Neural progenitor cell (in vitro differentiated cells): Measurements from ENCODE around the gene SCN9A. TPM values are rescaled to one million over a fixed set of nuclear protein-coding genes. Genes with fewer than 3 reads are reported as not detected.
A peak's percentile ranks its signal among the peaks of the same experiment; 100 is the strongest.

Source experiments
- DNase-seq: peaks from one replicate; pipeline ENCODE4 v3.0.0-alpha.2; 2016; ENCODE audit warnings: low spot score
- H2AFZ ChIP-seq: fragments of 200-600 bp; sonication (generic); replicated peaks from 2 replicates; pipeline ENCODE4 v1.6.1; 2016; ENCODE audit warnings: antibody characterized with exemption
- H3F3A ChIP-seq: fragments of 200-600 bp; sonication (generic); 2 replicates; pipeline ENCODE4 v1.6.1; 2016; ENCODE audit warnings: antibody characterized with exemption, low read depth
- H3K27ac ChIP-seq: fragments of 200-600 bp; sonication (generic); 2 replicates; pipeline ENCODE4 v1.5.1; 2016; ENCODE audit warnings: mild to moderate bottlenecking
- H3K27me3 ChIP-seq: fragments of 200-600 bp; sonication (generic); 2 replicates; pipeline ENCODE4 v1.6.1; 2016; ENCODE audit warnings: mild to moderate bottlenecking, moderate library complexity
- H3K36me3 ChIP-seq: fragments of 200-600 bp; sonication (generic); 2 replicates; pipeline ENCODE4 v1.5.1; 2016
- H3K4me1 ChIP-seq: fragments of 200-600 bp; sonication (generic); 2 replicates; pipeline ENCODE4 v1.6.1; 2016; ENCODE audit warnings: mixed run types
- H3K4me2 ChIP-seq: fragments of 200-600 bp; sonication (generic); 2 replicates; pipeline ENCODE4 v1.6.1; 2016
- H3K4me3 ChIP-seq: fragments of 200-600 bp; sonication (generic); 2 replicates; pipeline ENCODE4 v1.5.1; 2016
- H3K79me2 ChIP-seq: fragments of 200-600 bp; sonication (generic); 2 replicates; pipeline ENCODE4 v1.6.1; 2016; ENCODE audit warnings: low read depth
- H3K9ac ChIP-seq: fragments of 200-600 bp; sonication (generic); 2 replicates; pipeline ENCODE4 v1.6.1; 2016
- H3K9me3 ChIP-seq: fragments of 200-600 bp; sonication (generic); 2 replicates; pipeline ENCODE4 v1.5.1; 2016; ENCODE audit warnings: low read depth
- H4K20me1 ChIP-seq: fragments of 200-600 bp; sonication (generic); 2 replicates; pipeline ENCODE4 v1.6.1; 2016; ENCODE audit warnings: low read depth
- H3K27ac Mint-ChIP-seq: 3 replicates; pipeline ENCODE4 v1.8.0; 2021; ENCODE audit warnings: mixed read lengths
- H3K27me3 Mint-ChIP-seq: 2 replicates; pipeline ENCODE4 v1.8.0; 2022; ENCODE audit warnings: low read depth, mild to moderate bottlenecking, inconsistent platforms, moderate library complexity, mixed read lengths; ENCODE audit not compliant: insufficient read depth
- H3K36me3 Mint-ChIP-seq: 3 replicates; pipeline ENCODE4 v1.8.0; 2021; ENCODE audit warnings: mixed read lengths
- H3K4me1 Mint-ChIP-seq: 3 replicates; pipeline ENCODE4 v1.8.0; 2021; ENCODE audit warnings: mixed read lengths
- H3K4me3 Mint-ChIP-seq: 3 replicates; pipeline ENCODE4 v1.8.0; 2021; ENCODE audit warnings: mild to moderate bottlenecking, moderate library complexity, mixed read lengths
- H3K9me3 Mint-ChIP-seq: 3 replicates; pipeline ENCODE4 v1.8.0; 2020; ENCODE audit warnings: mixed read lengths
- EZH2 ChIP-seq: fragments of 200-600 bp; sonication (generic); IDR thresholded peaks from 2 replicates; pipeline ENCODE4 v1.6.1; 2017; ENCODE audit warnings: antibody characterized with exemption, mild to moderate bottlenecking, moderate library complexity
- EZH2phosphoT487 ChIP-seq: fragments of 200-600 bp; sonication (generic); IDR thresholded peaks from 2 replicates; pipeline ENCODE4 v1.6.1; 2017; ENCODE audit warnings: antibody characterized with exemption
- total RNA-seq: library from RNA; depleted of rRNA; stranded (reverse); fragments of >200 nt; gene quantifications from 2 replicates; pipeline ENCODE4 v1.2.3, GENCODE V29; 2015; ENCODE audit warnings: low replicate concordance
- TF ChIP-seq, protein P1 (sequence below): fragments of 200-600 bp; sonication (generic); IDR thresholded peaks from 2 replicates; pipeline ENCODE4 v1.5.1; 2017; ENCODE audit warnings: antibody characterized with exemption, mild to moderate bottlenecking

The SCN9A gene
- total RNA-seq, 1 donor from 2014 or later = 1.1 TPM

DNA sequence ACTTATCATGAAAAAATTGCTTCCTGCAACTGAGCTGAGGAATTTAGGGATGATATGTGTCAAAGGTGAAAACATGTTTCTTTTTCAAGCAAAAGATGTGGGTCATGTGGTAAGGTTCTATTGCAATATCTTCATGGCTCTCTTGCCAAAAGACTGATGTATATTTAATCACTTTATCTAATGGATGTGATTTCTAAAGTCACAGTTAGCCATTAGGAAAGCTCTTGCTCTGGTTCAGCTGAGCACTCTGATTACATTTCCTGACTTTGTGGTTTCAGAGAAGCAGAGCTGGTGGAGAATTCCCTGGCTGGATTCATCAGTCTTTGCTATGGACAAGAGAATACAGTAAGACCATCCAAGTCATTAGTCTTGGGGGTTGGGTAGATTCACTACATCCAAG, 24.4 kb downstream of the SCN9A start:
- H3K27ac ChIP-seq = no peak overlapping the region
- Mint-ChIP-seq H3K9me3 (no peaks in the 10 kb centered on the region), H3K4me3 (no peak overlapping the region), H3K27me3 (no peaks in the 10 kb centered on the region), H3K4me1 (no peaks in the 10 kb centered on the region), H3K36me3 (no peaks in the 10 kb centered on the region), H3K27ac (no peak overlapping the region)
- H3K9ac ChIP-seq = no peak overlapping the region
- H3K79me2 ChIP-seq = no peaks in the 10 kb centered on the region
- H3K27me3 ChIP-seq = no peaks in the 10 kb centered on the region
- H3K4me1 ChIP-seq = no peaks in the 10 kb centered on the region
- no peak overlapping the region for H3K4me3 ChIP-seq
- no peak overlapping the region for H3K4me2 ChIP-seq
- TF ChIP-seq EZH2 (no peak), EZH2phosphoT487 (no peak)
- TF ChIP-seq, protein P1, sequence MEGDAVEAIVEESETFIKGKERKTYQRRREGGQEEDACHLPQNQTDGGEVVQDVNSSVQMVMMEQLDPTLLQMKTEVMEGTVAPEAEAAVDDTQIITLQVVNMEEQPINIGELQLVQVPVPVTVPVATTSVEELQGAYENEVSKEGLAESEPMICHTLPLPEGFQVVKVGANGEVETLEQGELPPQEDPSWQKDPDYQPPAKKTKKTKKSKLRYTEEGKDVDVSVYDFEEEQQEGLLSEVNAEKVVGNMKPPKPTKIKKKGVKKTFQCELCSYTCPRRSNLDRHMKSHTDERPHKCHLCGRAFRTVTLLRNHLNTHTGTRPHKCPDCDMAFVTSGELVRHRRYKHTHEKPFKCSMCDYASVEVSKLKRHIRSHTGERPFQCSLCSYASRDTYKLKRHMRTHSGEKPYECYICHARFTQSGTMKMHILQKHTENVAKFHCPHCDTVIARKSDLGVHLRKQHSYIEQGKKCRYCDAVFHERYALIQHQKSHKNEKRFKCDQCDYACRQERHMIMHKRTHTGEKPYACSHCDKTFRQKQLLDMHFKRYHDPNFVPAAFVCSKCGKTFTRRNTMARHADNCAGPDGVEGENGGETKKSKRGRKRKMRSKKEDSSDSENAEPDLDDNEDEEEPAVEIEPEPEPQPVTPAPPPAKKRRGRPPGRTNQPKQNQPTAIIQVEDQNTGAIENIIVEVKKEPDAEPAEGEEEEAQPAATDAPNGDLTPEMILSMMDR = no peak
- no peaks in the 10 kb centered on the region for H3F3A ChIP-seq
- H4K20me1 ChIP-seq = no peaks in the 10 kb centered on the region
- no peaks in the 10 kb centered on the region for H3K36me3 ChIP-seq
- no peaks in the 10 kb centered on the region for H3K9me3 ChIP-seq
- no peak overlapping the region for H2AFZ ChIP-seq
- no peak for DNase-seq

DNA sequence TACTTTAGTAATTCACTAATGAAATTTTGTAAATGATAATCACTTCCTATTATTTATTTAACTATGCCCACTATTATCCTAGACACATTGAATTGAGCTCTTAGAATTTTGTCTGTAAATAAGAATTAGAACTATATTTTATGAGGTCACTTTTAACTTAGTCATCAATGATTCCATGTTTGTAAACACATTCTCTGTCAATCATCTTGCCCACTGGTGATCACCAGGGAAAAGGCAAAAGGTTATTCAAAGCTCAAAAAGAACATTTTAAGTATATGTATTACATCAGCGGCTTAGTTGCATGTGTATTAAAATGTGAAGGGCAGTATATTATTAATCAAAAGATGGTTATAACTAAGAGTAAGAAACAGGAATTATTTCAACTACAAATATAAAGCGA, 25.2 kb downstream of the SCN9A start:
- no peak for DNase-seq
- no peaks in the 10 kb centered on the region for H3K4me1 Mint-ChIP-seq
- Histone ChIP-seq H3K9ac (no peak overlapping the region), H3K79me2 (no peaks in the 10 kb centered on the region), H3K36me3 (no peaks in the 10 kb centered on the region), H3K27ac (no peak overlapping the region), H4K20me1 (no peaks in the 10 kb centered on the region), H2AFZ (no peak overlapping the region), H3K4me1 (no peaks in the 10 kb centered on the region), H3K9me3 (no peaks in the 10 kb centered on the region), H3K4me3 (no peak overlapping the region), H3F3A (no peaks in the 10 kb centered on the region), H3K4me2 (no peak overlapping the region), H3K27me3 (no peaks in the 10 kb centered on the region)
- TF ChIP-seq EZH2phosphoT487 (no peak), EZH2 (no peak)
- TF ChIP-seq, protein P1 = no peak
- no peaks in the 10 kb centered on the region for H3K36me3 Mint-ChIP-seq
- H3K4me3 Mint-ChIP-seq = no peak overlapping the region
- no peaks in the 10 kb centered on the region for H3K27me3 Mint-ChIP-seq
- H3K9me3 Mint-ChIP-seq = no peaks in the 10 kb centered on the region
- no peak overlapping the region for H3K27ac Mint-ChIP-seq

DNA sequence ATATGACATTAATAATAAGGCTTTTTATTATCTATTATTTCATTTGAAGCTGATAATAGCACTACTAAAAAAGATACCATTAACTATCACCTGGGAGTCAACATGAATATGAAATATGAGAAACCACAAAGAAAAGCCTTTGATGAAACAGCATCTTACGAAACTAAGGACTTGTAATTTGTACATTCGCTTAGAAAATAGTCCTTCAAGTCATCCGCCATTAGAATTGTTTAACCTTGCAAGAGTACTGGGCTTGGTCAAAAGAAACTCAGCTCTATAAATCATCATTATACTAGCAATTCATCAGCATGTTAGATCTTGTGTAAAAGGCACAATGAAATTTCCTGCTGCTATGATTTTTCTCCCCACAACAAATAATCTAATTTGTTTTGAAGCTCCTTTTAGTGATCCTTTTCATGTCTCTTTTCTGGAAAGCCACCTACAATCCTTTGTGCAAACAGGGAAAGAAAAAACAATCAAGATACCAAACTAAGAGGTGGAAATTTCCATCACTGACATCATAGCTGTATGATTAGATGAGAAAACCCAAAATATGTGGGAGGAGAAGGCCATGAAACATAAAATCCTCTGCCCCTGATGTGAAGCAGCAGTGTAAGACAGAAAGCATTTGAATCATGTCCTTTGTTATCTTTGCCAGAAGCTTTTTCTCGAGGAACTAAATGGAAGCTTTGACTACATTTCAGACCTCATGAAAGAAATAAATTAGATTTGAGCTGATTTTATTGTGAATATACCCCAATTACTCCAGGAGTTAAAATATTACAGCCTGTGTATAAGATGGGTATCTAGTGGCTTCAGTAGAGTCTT, 31.2 kb downstream of the SCN9A start:
- Histone ChIP-seq H3K4me2 (no peak overlapping the region), H3K36me3 (no peaks in the 10 kb centered on the region), H3K9me3 (no peaks in the 10 kb centered on the region), H3F3A (no peaks in the 10 kb centered on the region), H3K27me3 (no peaks in the 10 kb centered on the region), H3K4me1 (no peaks in the 10 kb centered on the region), H3K9ac (no peak overlapping the region), H3K4me3 (no peak overlapping the region), H2AFZ (peak overlapping the region; percentile 56), H4K20me1 (no peaks in the 10 kb centered on the region), H3K79me2 (no peaks in the 10 kb centered on the region), H3K27ac (no peak overlapping the region)
- no peak overlapping the region for H3K4me3 Mint-ChIP-seq
- H3K36me3 Mint-ChIP-seq = no peaks in the 10 kb centered on the region
- TF ChIP-seq EZH2phosphoT487 = no peak
- TF ChIP-seq, protein P1 = no peak
- TF ChIP-seq EZH2 = no peak
- no peaks in the 10 kb centered on the region for H3K27me3 Mint-ChIP-seq
- DNase-seq = no peak
- no peak overlapping the region for H3K27ac Mint-ChIP-seq
- H3K9me3 Mint-ChIP-seq = no peaks in the 10 kb centered on the region
- H3K4me1 Mint-ChIP-seq = peaks cover 10% of the 10 kb centered on the region
